DMS53 treated with DMSO at 0.1 percent for 48 hours (cell line): ENCODE results near the gene CRISP1.

Experiments used
- DNase-seq: peaks from one replicate; lab custom pipeline; 2025; ENCODE audit not compliant: unreplicated experiment; lab: John Stamatoyannopoulos, UW

Gene CRISP1

DNA sequence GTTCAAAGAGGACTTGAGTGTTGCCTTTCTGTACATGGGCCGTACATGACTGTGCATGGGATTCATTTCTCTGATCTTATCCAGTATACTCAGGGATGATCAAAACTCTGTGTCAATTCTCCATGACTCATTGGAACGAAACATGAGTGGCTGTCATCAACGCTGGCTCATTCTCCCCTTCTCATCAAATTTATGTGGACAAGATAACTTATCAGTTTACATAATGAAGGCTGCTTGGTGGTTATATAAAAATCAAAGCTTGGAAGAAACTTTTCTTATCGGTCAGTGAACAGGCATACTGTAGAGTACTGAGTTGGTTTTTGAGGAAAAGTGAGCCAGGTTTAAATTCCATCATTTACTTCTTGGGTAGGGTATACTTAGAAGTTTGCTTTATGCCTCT lies 24.9 kb downstream of the CRISP1 start:
- no peak for DNase-seq

GRCh38 chr6:49839957-49840356 lies 26.4 kb downstream of the CRISP1 start:
- no peak for DNase-seq

- DNase-seq = no peak
These were observed 27.2 kb downstream of the CRISP1 start for GRCh38 chr6:49839162-49839561.

GRCh38 chr6:49835140-49835539 lies 31.2 kb downstream of the CRISP1 start:
- DNase-seq = no peak

DNA sequence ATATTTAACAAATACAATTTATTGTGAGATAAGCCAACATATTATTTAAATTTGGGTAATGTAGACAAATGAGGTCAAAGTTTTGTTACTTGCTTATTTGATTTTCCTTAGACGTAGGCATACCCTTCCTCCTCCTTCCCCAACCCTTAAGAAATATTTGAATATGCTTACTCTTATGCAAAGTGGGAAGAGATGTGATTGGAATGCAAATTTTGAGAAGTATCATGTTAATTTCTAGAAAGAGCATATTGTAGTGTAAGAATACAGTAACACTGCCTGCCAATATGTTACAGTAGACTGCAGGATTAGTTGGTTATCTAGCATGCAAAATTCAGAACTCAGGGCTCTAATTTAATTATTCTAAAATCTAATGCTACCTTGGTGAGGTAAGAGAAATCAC lies 32.9 kb downstream of the CRISP1 start:
- no peak for DNase-seq

DNA sequence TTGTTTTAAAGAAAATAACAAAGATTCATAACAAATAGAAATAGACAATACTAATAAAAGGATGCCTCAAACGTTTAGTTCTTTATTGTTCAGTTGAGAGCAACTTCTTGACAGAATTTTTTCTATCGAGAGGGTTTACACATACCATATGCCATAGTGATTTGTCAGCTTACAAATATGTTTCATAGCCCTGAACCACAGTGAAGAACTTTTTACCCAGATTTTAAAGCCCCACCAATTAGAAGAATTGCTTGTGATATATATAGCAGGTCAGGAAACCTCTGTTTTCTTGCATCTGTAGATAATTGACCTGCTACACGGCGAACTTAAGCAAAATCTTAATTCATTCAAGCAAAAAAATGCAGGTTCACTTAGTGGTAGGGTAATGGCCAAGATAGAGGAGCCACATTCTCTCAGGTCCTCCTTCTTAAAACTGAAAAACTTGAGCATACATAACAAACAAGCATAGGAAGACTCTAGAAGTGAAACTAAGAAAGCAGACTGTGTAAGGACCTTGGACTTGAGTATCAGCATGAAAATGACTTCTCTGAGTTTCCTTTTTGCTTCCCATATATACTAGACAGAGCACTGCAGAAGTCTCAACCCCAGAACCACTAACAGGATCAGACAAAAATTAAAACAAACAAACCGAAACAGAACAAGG lies 39.5 kb downstream of the CRISP1 start:
- no peak for DNase-seq

- no peak for DNase-seq
These were observed 51.2 kb downstream of the CRISP1 start for GRCh38 chr6:49815166-49815565.

GRCh38 chr6:49813248-49813647 lies 53.1 kb downstream of the CRISP1 start:
- no peak for DNase-seq

DNA sequence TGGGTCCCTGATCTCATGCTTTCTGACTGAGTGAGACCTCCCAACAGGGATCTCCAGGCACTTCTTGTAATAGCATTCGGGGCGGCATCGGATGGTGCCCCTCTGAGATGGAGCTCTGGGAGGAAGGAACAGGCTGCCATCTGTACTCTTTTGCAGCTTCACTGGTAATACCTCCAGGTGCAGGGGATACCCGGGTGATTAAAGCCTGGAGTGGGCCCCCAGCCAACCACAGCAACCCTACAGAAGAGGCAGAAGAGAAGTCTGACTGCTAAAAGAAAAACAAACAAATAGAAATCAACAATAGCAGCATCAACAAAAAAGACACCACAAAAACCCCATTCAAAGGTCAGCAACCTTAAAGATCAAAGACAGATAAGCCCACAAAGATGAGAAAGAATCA lies 60.2 kb downstream of the CRISP1 start:
- no peak for DNase-seq

DNA sequence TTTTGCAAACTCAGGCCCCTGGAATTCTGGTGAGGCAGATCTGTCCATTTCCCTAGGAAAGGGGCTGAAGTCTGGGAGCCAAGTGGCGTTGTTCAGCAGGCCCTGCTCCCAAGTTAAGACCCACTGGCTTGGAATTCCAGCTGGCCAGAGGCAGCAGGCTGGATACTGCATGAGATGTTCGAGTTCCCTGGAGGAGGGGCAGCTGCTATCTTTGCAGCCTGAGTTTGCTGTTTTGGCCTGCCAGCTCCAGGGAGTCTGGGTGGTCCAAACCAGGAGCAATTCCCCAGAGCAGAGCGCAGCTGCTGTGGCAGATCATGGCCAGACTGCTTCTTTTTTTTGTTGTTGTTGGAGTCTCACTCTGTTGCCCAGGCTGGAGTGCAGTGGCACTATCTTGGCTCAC lies 61.1 kb downstream of the CRISP1 start:
- DNase-seq = no peak

DNA sequence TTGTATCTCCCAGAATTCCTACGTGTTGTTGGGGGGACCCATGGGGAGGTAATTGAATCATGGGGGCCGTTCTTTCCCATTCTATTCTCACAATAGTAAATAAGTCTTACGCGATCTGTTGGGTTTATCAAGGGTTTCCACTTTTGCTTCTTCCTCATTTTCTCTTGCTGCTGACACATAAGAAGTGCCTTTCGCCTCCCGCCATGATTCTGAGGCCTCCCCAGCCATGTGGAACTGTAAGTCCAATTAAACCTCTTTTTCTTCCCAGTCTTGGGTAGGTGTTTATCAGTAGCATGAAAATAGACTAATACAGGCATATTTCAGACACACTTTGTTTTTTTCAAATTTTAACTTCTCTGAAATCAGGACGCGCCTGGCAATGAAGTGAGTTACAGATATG lies 64.8 kb downstream of the CRISP1 start:
- no peak for DNase-seq

GRCh38 chr6:49799090-49799489 lies 67.2 kb downstream of the CRISP1 start:
- no peak for DNase-seq

DNA sequence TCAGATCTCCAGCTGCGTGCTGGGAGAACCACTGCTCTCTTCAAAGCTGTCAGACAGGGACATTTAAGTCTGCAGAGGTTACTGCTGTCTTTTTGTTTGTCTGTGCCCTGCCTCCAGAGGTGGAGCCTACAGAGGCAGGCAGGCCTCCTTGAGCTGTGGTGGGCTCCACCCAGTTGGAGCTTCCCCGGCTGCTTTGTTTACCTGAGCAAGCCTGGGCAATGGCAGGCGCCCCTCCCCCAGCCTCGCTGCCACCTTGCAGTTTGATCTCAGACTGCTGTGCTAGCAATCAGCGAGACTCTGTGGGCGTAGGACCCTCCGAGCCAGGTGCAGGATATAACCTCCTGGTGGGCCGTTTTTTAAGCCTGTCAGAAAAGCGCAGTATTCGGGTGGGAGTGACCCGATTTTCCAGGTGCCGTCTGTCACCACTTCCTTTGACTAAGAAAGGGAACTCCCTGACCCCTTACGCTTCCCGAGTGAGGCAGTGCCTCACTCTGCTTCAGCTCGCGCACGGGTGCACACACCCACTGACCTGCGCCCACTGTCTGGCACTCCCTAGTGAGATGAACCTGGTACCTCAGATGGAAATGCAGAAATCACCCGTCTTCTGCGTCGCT lies 69.4 kb downstream of the CRISP1 start:
- DNase-seq = peak; percentile 38

DNA sequence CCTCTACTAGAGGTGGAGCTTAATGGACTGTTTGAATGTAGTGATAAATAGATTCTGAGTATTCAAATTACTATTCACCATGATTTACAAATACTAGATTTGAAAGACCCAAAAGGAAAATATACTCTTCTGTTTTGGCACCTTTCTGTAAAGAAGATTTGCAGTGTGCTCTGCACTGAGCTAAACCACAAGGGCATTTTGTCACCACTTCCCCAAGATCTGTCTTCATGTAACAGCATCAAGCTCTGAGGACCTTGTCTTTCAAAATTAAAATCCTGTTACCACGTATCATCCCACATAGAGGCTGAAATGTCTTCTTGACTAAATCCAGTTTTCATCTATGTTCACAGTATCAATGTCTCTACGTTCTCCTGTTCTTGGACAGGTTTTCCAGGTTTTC lies 76.0 kb downstream of the CRISP1 start:
- DNase-seq = no peak

GRCh38 chr6:49787176-49787575 lies 79.2 kb downstream of the CRISP1 start, which contains the start of gene PGK2:
Gene PGK2, minus strand, starts transcription at chr6:49787285. Its CDS starts 98 bp downstream, at chr6:49787187.
- DNase-seq = no peak

DNA sequence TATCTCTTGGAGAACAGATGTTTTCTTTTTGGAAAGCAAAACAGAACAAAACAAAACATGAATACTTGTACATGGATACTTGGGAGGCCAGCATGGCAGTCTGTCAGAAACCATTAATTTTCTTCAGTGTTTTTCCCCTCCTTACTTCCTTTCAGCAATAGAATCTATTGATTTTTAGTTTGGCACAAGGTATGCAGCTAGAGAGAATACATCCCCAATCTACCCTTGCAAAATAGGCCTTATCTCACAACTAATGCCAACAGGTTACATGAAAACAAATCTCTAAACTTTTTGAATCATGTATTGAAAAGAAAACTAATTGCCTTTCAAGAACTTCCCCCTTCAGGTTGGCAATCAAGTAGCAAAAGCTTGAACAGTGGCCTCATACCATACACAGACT lies 82.1 kb downstream of the CRISP1 start:
- no peak for DNase-seq
